Breast epithelium (tissue), 4 donors: ENCODE results near the gene TEAD2. TPM values are rescaled to one million over a fixed set of nuclear protein-coding genes. Genes with fewer than 3 reads are reported as not detected.
"Not testable (repeated sequence)": the region's sequence is repeated elsewhere in the genome, so short reads cannot be mapped to it uniquely, and the experiment has no call there.

Experiments
- DNase-seq, 2 donors: peaks; one replicate each; pipeline ENCODE4 v3.0.0-alpha.2; 2019; ENCODE audit warnings: low spot score in 2 of 2
- H3K27ac ChIP-seq, 2 donors: fragments of 200-600 bp; sonication (generic) in 1 of 2; one replicate each; pipeline ENCODE4 v1.5.1; 2016 to 2019; ENCODE audit warnings: mild to moderate bottlenecking in 1 of 2
- H3K27me3 ChIP-seq, 2 donors: fragments of 200-600 bp; sonication (generic) in 1 of 2; one replicate each; pipeline versions ENCODE4 v1.5.1 to v1.6.0; 2017 to 2019; ENCODE audit warnings: control low read depth in 1 of 2, mild to moderate bottlenecking in 1 of 2
- H3K36me3 ChIP-seq: fragments of 200-600 bp; one replicate; pipeline ENCODE4 v1.5.1; 2019
- H3K4me1 ChIP-seq, 2 donors: fragments of 200-600 bp; sonication (generic); one replicate each; pipeline ENCODE4 v1.5.1; 2016 to 2019; ENCODE audit warnings: control low read depth in 1 of 2
- H3K4me3 ChIP-seq, 3 donors: fragments of 200-600 bp; sonication (generic); 1 replicate in 2 of 3; 2 replicates in 1 of 3; pipeline ENCODE4 v1.5.1; 2016 to 2019; ENCODE audit warnings: mild to moderate bottlenecking in 3 of 3, moderate library complexity in 2 of 3
- H3K9me3 ChIP-seq, 2 donors: fragments of 200-600 bp; sonication (generic) in 1 of 2; one replicate each; pipeline ENCODE4 v1.5.1; 2016 to 2019; ENCODE audit warnings: control low read depth in 1 of 2
- CTCF ChIP-seq, 3 donors: fragments of 450-650 bp; IDR thresholded peaks; one replicate each; pipeline ENCODE4 v1.5.1; 2016 to 2017; ENCODE audit warnings: antibody characterized with exemption in 3 of 3, mild to moderate bottlenecking in 3 of 3, moderate library complexity in 3 of 3
- POLR2A ChIP-seq: fragments of 450-650 bp; IDR thresholded peaks from one replicate; pipeline ENCODE4 v1.6.1; 2016; ENCODE audit warnings: antibody characterized with exemption, mild to moderate bottlenecking, moderate library complexity
- POLR2AphosphoS5 ChIP-seq, 3 donors: sonication (generic); formaldehyde crosslinking; IDR thresholded peaks; one replicate each; pipeline ENCODE4 v1.6.1; 2017; ENCODE audit warnings: antibody characterized with exemption in 3 of 3
- intact Hi-C: fragments of 100-400 bp; cut with DNase I; formaldehyde crosslinking; loops from one replicate; pipeline ENCODE4 v1.15.1; 2023; ENCODE audit warnings: low total_unique reads
- total RNA-seq, 3 donors: library from RNA; depleted of rRNA; stranded (reverse); fragments of >200 nt; gene quantifications; one replicate each; pipeline ENCODE4 v1.1.0, GENCODE V29; 2016

Gene TEAD2
- total RNA-seq, 3 donors from 2014 or later: 24.9 to 30.0 (median 25.1) TPM

- DNase-seq: no peak
- intact Hi-C loops: no loop called here
- Histone ChIP-seq H3K27ac (no peak overlapping the region), H3K9me3 (peaks cover 2 to 17% of the 10 kb centered on the region in 2 donors), H3K4me1 (no peaks in the 10 kb centered on the region), H3K36me3 (no peaks in the 10 kb centered on the region), H3K4me3 (no peak overlapping the region), H3K27me3 (no peaks in the 10 kb centered on the region)
- TF ChIP-seq CTCF (IDR thresholded peaks at IDR 0.05) (no peak), POLR2A (no peak), POLR2AphosphoS5 (IDR thresholded peaks at IDR 0.05) (no peak)
Measured at GRCh38 chr19:49383599-49383998, 21.4 kb upstream of the TEAD2 start.

GRCh38 chr19:49382639-49383038 lies 20.4 kb upstream of the TEAD2 start:
- no peaks in the 10 kb centered on the region for H3K4me1 ChIP-seq
- no peak overlapping the region for H3K27ac ChIP-seq
- no peak overlapping the region for H3K4me3 ChIP-seq
- no peaks in the 10 kb centered on the region for H3K27me3 ChIP-seq
- no peak for DNase-seq
- TF ChIP-seq POLR2AphosphoS5 (IDR thresholded peaks at IDR 0.05) (no peak), POLR2A (no peak), CTCF (IDR thresholded peaks at IDR 0.05) (no peak)
- intact Hi-C loops: no loop called here
- peaks cover 2 to 17% of the 10 kb centered on the region in 2 donors for H3K9me3 ChIP-seq
- no peaks in the 10 kb centered on the region for H3K36me3 ChIP-seq

GRCh38 chr19:49380391-49380790 lies 18.2 kb upstream of the TEAD2 start:
- intact Hi-C loops: no loop called here
- no peak overlapping the region for H3K4me3 ChIP-seq
- no peak for DNase-seq
- no peak overlapping the region for H3K27ac ChIP-seq
- no peaks in the 10 kb centered on the region for H3K36me3 ChIP-seq
- H3K9me3 ChIP-seq: peaks cover 2 to 17% of the 10 kb centered on the region in 2 donors
- no peak for TF ChIP-seq POLR2A
- no peak for TF ChIP-seq POLR2AphosphoS5 (IDR thresholded peaks at IDR 0.05)
- no peak for TF ChIP-seq CTCF (IDR thresholded peaks at IDR 0.05)
- no peaks in the 10 kb centered on the region for H3K4me1 ChIP-seq
- H3K27me3 ChIP-seq: no peaks in the 10 kb centered on the region

- Histone ChIP-seq H3K36me3 (no peaks in the 10 kb centered on the region), H3K27me3 (no peaks in the 10 kb centered on the region), H3K4me3 (no peak overlapping the region), H3K4me1 (no peaks in the 10 kb centered on the region), H3K9me3 (peaks cover 2 to 17% of the 10 kb centered on the region in 2 donors), H3K27ac (no peak overlapping the region)
- DNase-seq: no peak
- intact Hi-C loops: no loop called here
- TF ChIP-seq POLR2AphosphoS5 (IDR thresholded peaks at IDR 0.05) (no peak), POLR2A (no peak)
Measured at GRCh38 chr19:49378512-49378911, 16.3 kb upstream of the TEAD2 start.

- no peak for DNase-seq
- Histone ChIP-seq H3K4me1 (no peaks in the 10 kb centered on the region), H3K9me3 (peaks cover 4 to 6% of the 10 kb centered on the region in 2 donors), H3K36me3 (no peaks in the 10 kb centered on the region), H3K27ac (no peak overlapping the region), H3K27me3 (no peaks in the 10 kb centered on the region), H3K4me3 (no peak overlapping the region)
- no peak for TF ChIP-seq CTCF (IDR thresholded peaks at IDR 0.05)
- TF ChIP-seq POLR2A: no peak
- TF ChIP-seq POLR2AphosphoS5 (IDR thresholded peaks at IDR 0.05): no peak
- intact Hi-C loops: no loop called here
Measured at GRCh38 chr19:49374665-49375434, 12.6 kb upstream of the TEAD2 start.

- H3K9me3 ChIP-seq: peaks cover 17 to 20% of the 10 kb centered on the region in 2 donors
- H3K27me3 ChIP-seq, intact Hi-C loops, H3K27ac ChIP-seq, H3K4me3 ChIP-seq, H3K4me1 ChIP-seq, H3K36me3 ChIP-seq, DNase-seq: not testable (repeated sequence)
Measured at GRCh38 chr19:49373174-49373573, 11.0 kb upstream of the TEAD2 start.
